ENCODE results near the gene HDAC9.

The HDAC9 gene

DNA sequence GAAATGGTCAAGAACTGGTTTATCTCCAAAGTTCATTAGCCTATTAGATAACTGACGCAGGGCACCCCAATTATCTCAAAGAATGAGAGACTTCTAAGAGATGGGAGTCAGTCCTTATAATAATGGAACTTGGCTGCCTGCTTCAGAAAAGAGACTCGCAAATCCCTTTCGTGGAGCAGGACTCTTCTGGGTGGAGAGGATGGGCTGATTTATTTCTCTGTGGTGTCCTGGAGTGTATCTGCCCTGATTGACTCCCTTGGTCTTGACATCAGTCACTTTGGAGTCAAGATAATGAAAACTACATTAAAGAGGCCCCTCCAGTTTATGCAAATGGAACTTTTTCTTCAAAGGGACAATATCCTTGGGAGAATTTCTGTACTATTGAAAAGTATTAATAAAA lies 198.9 kb downstream of the HDAC9 start:
- DNase-seq (ENCODE audit: low read depth, low spot score): no peak
- no peaks in the 10 kb centered on the region for H3K36me3 ChIP-seq (ENCODE audit: insufficient read depth, low read length)
- H3K9me3 ChIP-seq (ENCODE audit: low read depth, low read length): no peaks in the 10 kb centered on the region
- peak overlapping the region; percentile 80 for H3K27ac ChIP-seq
- no peak overlapping the region for H3K9ac ChIP-seq (ENCODE audit: insufficient read length)
- TF ChIP-seq FOXP2 (optimal IDR thresholded peaks at IDR 0.05; ENCODE audit: control extremely low read depth, extremely low read length, insufficient read depth): no peak
- TF ChIP-seq POLR2AphosphoS5 (IDR thresholded peaks at IDR 0.05; ENCODE audit: borderline replicate concordance, low read depth, low read length): no peak
- no peak for TF ChIP-seq EZH2 (IDR thresholded peaks at IDR 0.05)
- H3K4me3 ChIP-seq: no peak overlapping the region

DNA sequence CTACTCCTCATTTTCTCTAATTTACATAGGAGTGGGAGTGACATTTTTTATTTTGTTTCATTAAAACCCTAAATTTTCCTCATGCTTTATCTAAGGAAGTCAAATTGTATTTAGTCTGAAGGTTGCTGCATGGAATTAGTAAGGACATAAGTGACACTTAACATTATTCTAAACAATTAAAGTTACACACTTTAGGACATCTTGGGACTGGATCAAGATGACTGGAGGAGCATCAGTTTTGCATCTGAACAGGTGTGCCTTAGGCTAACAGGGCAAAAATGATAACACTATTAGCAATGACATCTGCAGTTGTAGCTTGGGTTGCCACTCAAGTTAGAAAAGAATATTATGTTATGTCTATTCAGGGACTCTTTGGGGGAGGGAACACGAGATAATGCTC lies 199.4 kb downstream of the HDAC9 start:
- Histone ChIP-seq H3K9me3 (ENCODE audit: low read depth, low read length) (no peaks in the 10 kb centered on the region), H3K27ac (no peak overlapping the region), H3K4me3 (no peak overlapping the region)

DNA sequence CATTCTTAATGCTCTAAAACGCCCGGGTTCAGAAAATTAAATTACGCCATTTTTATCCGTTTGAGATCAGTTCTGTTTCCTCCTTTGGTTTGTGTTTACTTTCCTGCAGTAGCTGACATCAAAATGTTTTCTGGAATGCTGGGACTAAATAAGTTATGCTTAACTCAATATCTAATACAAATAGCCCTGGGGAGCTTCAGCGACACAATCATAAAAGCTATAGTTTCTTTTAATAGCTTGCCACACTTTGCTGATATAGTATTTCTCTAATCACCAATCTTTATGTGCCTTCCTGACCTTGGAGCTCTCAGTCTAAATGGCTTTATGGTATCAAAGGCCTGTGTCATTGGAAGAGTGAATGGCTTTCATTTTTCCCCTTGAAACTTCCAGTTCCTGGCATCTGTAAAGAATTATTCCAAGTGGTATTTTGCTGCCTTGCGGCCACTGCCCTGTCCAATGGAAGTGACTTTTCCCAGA lies 202.7 kb downstream of the HDAC9 start:
- H3K9me3 ChIP-seq (ENCODE audit: low read depth, low read length): no peaks in the 10 kb centered on the region
- H3K36me3 ChIP-seq (ENCODE audit: insufficient read depth, low read length): no peaks in the 10 kb centered on the region
- no peak overlapping the region for H3K4me3 ChIP-seq
- DNase-seq (ENCODE audit: low read depth, low spot score): no peak
- no peak overlapping the region; the same call in 1 of the 2 replicates for H3K27ac ChIP-seq
- no peak overlapping the region for H3K9ac ChIP-seq (ENCODE audit: insufficient read length)
- TF ChIP-seq POLR2AphosphoS5 (IDR thresholded peaks at IDR 0.05; ENCODE audit: borderline replicate concordance, low read depth, low read length) (no peak), FOXP2 (optimal IDR thresholded peaks at IDR 0.05; ENCODE audit: control extremely low read depth, extremely low read length, insufficient read depth) (no peak), EZH2 (IDR thresholded peaks at IDR 0.05) (no peak)

More for the DNA sequence above, 199.4 kb downstream of the HDAC9 start:
- DNase-seq (ENCODE audit: low read depth, low spot score): no peak
- Histone ChIP-seq H3K9ac (ENCODE audit: insufficient read length) (no peak overlapping the region), H3K36me3 (ENCODE audit: insufficient read depth, low read length) (no peaks in the 10 kb centered on the region)
- TF ChIP-seq POLR2AphosphoS5 (IDR thresholded peaks at IDR 0.05; ENCODE audit: borderline replicate concordance, low read depth, low read length) (no peak), EZH2 (IDR thresholded peaks at IDR 0.05) (no peak), FOXP2 (optimal IDR thresholded peaks at IDR 0.05; ENCODE audit: control extremely low read depth, extremely low read length, insufficient read depth) (no peak)

DNA sequence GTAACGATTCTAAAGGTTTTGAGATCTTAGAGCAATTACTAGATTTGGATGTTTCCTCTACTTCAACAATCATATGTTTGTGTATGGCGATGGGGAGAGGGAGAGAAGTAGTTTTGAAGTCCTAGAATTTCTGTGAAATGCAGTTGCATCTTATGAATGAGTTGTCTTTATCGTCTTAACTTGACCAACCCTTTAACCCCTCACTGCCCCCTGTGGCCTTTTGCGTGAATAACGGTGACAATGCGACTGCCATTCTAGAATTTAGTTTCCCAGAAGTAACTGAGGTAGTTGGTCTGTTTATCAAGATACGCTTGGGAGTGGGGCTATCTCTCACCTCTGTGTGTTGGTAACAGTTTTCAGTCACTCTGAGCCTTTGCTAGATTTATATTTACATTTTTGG lies 204.6 kb downstream of the HDAC9 start:
- no peak overlapping the region for H3K4me3 ChIP-seq
- no peak overlapping the region for H3K9ac ChIP-seq (ENCODE audit: insufficient read length)
- DNase-seq (ENCODE audit: low read depth, low spot score): no peak
- no peak for TF ChIP-seq FOXP2 (optimal IDR thresholded peaks at IDR 0.05; ENCODE audit: control extremely low read depth, extremely low read length, insufficient read depth)
- H3K36me3 ChIP-seq (ENCODE audit: insufficient read depth, low read length): no peaks in the 10 kb centered on the region
- no peak overlapping the region for H3K27ac ChIP-seq
- H3K9me3 ChIP-seq (ENCODE audit: low read depth, low read length): no peaks in the 10 kb centered on the region

GRCh38 chr7:18702071-18702829 lies 206.7 kb downstream of the HDAC9 start:
- no peak overlapping the region for H3K4me3 ChIP-seq
- no peak for TF ChIP-seq FOXP2 (optimal IDR thresholded peaks at IDR 0.05; ENCODE audit: control extremely low read depth, extremely low read length, insufficient read depth)
- no peak for TF ChIP-seq POLR2AphosphoS5 (IDR thresholded peaks at IDR 0.05; ENCODE audit: borderline replicate concordance, low read depth, low read length)
- no peak for TF ChIP-seq EZH2 (IDR thresholded peaks at IDR 0.05)
- DNase-seq (ENCODE audit: low read depth, low spot score): no peak

GRCh38 chr7:18703685-18704084 lies 208.1 kb downstream of the HDAC9 start:
- no peak for DNase-seq (ENCODE audit: low read depth, low spot score)
- Histone ChIP-seq H3K36me3 (ENCODE audit: insufficient read depth, low read length) (no peaks in the 10 kb centered on the region), H3K9me3 (ENCODE audit: low read depth, low read length) (no peaks in the 10 kb centered on the region), H3K4me3 (no peak overlapping the region), H3K27ac (no peak overlapping the region), H3K9ac (ENCODE audit: insufficient read length) (no peak overlapping the region)
- TF ChIP-seq EZH2 (IDR thresholded peaks at IDR 0.05): no peak
- no peak for TF ChIP-seq FOXP2 (optimal IDR thresholded peaks at IDR 0.05; ENCODE audit: control extremely low read depth, extremely low read length, insufficient read depth)
- TF ChIP-seq POLR2AphosphoS5 (IDR thresholded peaks at IDR 0.05; ENCODE audit: borderline replicate concordance, low read depth, low read length): no peak

More at GRCh38 chr7:18702071-18702829, 206.7 kb downstream of the HDAC9 start:
- Histone ChIP-seq H3K36me3 (ENCODE audit: insufficient read depth, low read length) (no peaks in the 10 kb centered on the region), H3K9ac (ENCODE audit: insufficient read length) (no peak overlapping the region), H3K27ac (no peak overlapping the region), H3K9me3 (ENCODE audit: low read depth, low read length) (no peaks in the 10 kb centered on the region)

GRCh38 chr7:18706670-18707069 lies 211.1 kb downstream of the HDAC9 start:
- H3K27ac ChIP-seq: no peak overlapping the region
- H3K36me3 ChIP-seq (ENCODE audit: insufficient read depth, low read length): no peaks in the 10 kb centered on the region
- no peak overlapping the region for H3K9ac ChIP-seq (ENCODE audit: insufficient read length)
- no peak for DNase-seq (ENCODE audit: low read depth, low spot score)
- TF ChIP-seq EZH2 (IDR thresholded peaks at IDR 0.05) (no peak), POLR2AphosphoS5 (IDR thresholded peaks at IDR 0.05; ENCODE audit: borderline replicate concordance, low read depth, low read length) (no peak), FOXP2 (optimal IDR thresholded peaks at IDR 0.05; ENCODE audit: control extremely low read depth, extremely low read length, insufficient read depth) (no peak)
- H3K4me3 ChIP-seq: no peak overlapping the region
- no peaks in the 10 kb centered on the region for H3K9me3 ChIP-seq (ENCODE audit: low read depth, low read length)

GRCh38 chr7:18708204-18708603 lies 212.7 kb downstream of the HDAC9 start:
- H3K9me3 ChIP-seq (ENCODE audit: low read depth, low read length): no peaks in the 10 kb centered on the region
- TF ChIP-seq EZH2 (IDR thresholded peaks at IDR 0.05) (no peak), FOXP2 (optimal IDR thresholded peaks at IDR 0.05; ENCODE audit: control extremely low read depth, extremely low read length, insufficient read depth) (no peak), POLR2AphosphoS5 (IDR thresholded peaks at IDR 0.05; ENCODE audit: borderline replicate concordance, low read depth, low read length) (no peak)
- no peaks in the 10 kb centered on the region for H3K36me3 ChIP-seq (ENCODE audit: insufficient read depth, low read length)
- no peak for DNase-seq (ENCODE audit: low read depth, low spot score)
- H3K27ac ChIP-seq: no peak overlapping the region
- no peak overlapping the region for H3K9ac ChIP-seq (ENCODE audit: insufficient read length)
- no peak overlapping the region for H3K4me3 ChIP-seq

DNA sequence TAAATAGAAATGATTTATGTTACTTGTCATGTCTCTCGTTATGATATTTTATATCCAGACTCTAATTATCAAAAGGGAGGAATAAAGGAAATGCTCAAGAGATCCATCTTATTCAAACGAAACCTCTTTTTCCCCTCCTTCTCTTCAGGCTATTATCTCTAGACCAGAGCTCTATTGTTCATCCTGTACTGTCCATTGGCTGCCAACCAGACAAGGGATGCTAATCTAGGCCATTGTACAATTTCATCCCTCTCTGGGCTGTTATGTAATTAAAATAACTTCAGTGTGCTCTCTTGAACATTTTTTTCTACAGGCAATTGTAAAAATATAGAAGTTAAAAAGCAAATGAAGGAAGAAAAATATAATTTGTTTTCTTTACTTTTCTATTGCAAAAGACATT lies 220.4 kb downstream of the HDAC9 start:
- DNase-seq (ENCODE audit: low read depth, low spot score): no peak
- TF ChIP-seq FOXP2 (optimal IDR thresholded peaks at IDR 0.05; ENCODE audit: control extremely low read depth, extremely low read length, insufficient read depth) (no peak), EZH2 (IDR thresholded peaks at IDR 0.05) (no peak), POLR2AphosphoS5 (IDR thresholded peaks at IDR 0.05; ENCODE audit: borderline replicate concordance, low read depth, low read length) (no peak)
- H3K27ac ChIP-seq: no peak overlapping the region

More for the DNA sequence above, 220.4 kb downstream of the HDAC9 start:
- H3K9ac ChIP-seq (ENCODE audit: insufficient read length): no peak overlapping the region
- no peaks in the 10 kb centered on the region for H3K9me3 ChIP-seq (ENCODE audit: low read depth, low read length)
- no peaks in the 10 kb centered on the region for H3K36me3 ChIP-seq (ENCODE audit: insufficient read depth, low read length)
- H3K4me3 ChIP-seq: no peak overlapping the region

All from SK-N-MC (cell line).